Measurements from ENCODE around the gene MRFAP1.

DNA sequence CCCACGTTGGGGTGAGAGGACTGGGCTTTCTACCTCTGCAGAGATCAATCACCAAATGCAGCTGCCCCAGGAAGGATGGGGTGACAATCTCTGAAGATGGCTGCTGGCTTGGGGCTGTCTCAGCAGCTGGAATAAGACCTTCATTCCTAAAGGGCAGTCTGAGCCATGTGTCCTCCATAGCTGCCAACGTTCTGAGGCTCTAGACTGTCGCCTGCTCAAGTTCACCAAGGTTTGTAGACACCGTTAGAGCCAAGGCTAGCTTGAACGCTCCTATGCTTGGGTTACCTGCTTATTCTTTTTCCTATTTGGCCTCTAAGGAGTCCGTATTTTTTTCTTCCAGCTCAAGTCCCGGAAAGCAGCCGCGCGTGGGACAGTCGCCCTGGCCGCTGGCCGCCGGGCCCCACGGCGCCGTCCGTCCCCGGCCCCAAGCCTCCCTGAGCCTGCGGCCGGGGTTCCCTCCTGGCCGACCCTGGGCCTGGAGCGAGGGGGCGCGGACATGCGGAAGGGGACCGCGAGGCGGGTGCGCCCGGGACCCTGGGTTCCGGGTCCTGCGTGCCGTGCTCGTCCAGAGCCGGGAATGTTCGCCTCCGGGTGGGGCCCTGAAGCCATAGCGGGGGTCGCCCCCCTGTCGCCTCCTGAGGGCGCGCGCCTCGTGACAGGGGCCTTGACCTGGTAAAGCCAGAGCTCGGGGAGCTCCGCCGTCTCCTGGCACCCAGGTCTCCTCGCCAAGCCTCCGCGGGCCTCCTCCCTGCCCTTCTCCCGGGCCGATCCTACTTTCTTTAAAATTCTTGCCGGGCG is 23.3 kb downstream of the MRFAP1 start:
- no peak for TF ChIP-seq POLR2A (IDR thresholded peaks at IDR 0.05; ENCODE audit: low read depth)
- no peak for TF ChIP-seq CTCF (IDR thresholded peaks at IDR 0.05)
- TF ChIP-seq POLR2AphosphoS5 (IDR thresholded peaks at IDR 0.05) = no peak
- TF ChIP-seq EP300 (IDR thresholded peaks at IDR 0.05) = no peak
